SK-N-SH (cell line): Measurements from ENCODE around the gene FCHSD2. TPM values are rescaled to one million over a fixed set of nuclear protein-coding genes. Genes with fewer than 3 reads are reported as not detected.

Experiments used
- CTCF ChIA-PET: fragments of 300-600, 350-600 bp; formaldehyde crosslinking; extraction: SDS; loops from one replicate; lab custom pipeline; 2021; lab: Yijun Ruan, JAX
- POLR2A ChIA-PET: fragments of 350-600 bp; sonication (Branson Sonifier 250); formaldehyde crosslinking; extraction: SDS; loops from one replicate; lab custom pipeline; 2020; ENCODE audit warnings: antibody characterized with exemption, inconsistent platforms; lab: Yijun Ruan, JAX
- DNase-seq: peaks from one replicate; pipeline ENCODE4 v3.0.0; 2012
- H2AFZ ChIP-seq: fragments of 200-600 bp; sonication (generic); 2 replicates; pipeline ENCODE4 v1.8.1; 2016; ENCODE audit warnings: antibody characterized with exemption, mild to moderate bottlenecking, low read depth
- H3F3A ChIP-seq: fragments of 200-600 bp; sonication (generic); replicated peaks from 2 replicates; pipeline ENCODE3; 2016; ENCODE audit warnings: antibody characterized with exemption, mild to moderate bottlenecking; ENCODE audit not compliant: insufficient read depth
- H3K27ac ChIP-seq, 2 experiments: fragments of 200-500 bp in 1 of 2; fragments of 200-600 bp in 1 of 2; sonication (Bioruptor generic) in 1 of 2; sonication (generic), shearing (Covaris generic) in 1 of 2; 2 replicates each; pipeline versions ENCODE4 v1.5.1 to v1.6.1; 2014 to 2016; ENCODE audit warnings: low read depth in 2 of 2, inconsistent platforms in 1 of 2, low read length in 1 of 2, mild to moderate bottlenecking in 1 of 2, mixed read lengths in 1 of 2
- H3K27me3 ChIP-seq: fragments of 200-600 bp; sonication (generic), shearing (Covaris generic); 2 replicates; pipeline ENCODE4 v1.6.1; 2016; ENCODE audit warnings: mixed run types; ENCODE audit not compliant: insufficient read depth
- H3K36me3 ChIP-seq, 2 experiments: fragments of 200-500 bp in 1 of 2; fragments of 200-600 bp in 1 of 2; sonication (Bioruptor generic) in 1 of 2; sonication (generic) in 1 of 2; replicated peaks in 1 of 2; 2 replicates each; pipeline versions ENCODE3 to v1.5.1; 2014 to 2016; ENCODE audit warnings: low read length in 1 of 2, mild to moderate bottlenecking in 1 of 2; ENCODE audit not compliant: insufficient read depth in 2 of 2, control insufficient read depth in 1 of 2
- H3K4me1 ChIP-seq, 2 experiments: fragments of 200-500 bp in 1 of 2; fragments of 200-600 bp in 1 of 2; sonication (Bioruptor generic) in 1 of 2; sonication (generic), shearing (Covaris generic) in 1 of 2; 2 replicates each; pipeline versions ENCODE4 v1.5.1 to v1.6.1; 2014 to 2016; ENCODE audit warnings: low read depth in 1 of 2, low read length in 1 of 2, mixed run types in 1 of 2; ENCODE audit not compliant: insufficient read depth in 2 of 2, control insufficient read depth in 1 of 2
- H3K4me2 ChIP-seq: fragments of 200-600 bp; sonication (generic), shearing (Covaris generic); 2 replicates; pipeline ENCODE4 v1.6.1; 2017; ENCODE audit warnings: mixed run types
- H3K4me3 ChIP-seq, 2 experiments: fragments of 200-500 bp in 1 of 2; fragments of 200-600 bp in 1 of 2; sonication (Bioruptor generic) in 1 of 2; sonication (generic), shearing (Covaris generic) in 1 of 2; 2 replicates each; pipeline versions ENCODE4 v1.5.1 to v1.8.1; 2014 to 2016; ENCODE audit warnings: low read depth in 2 of 2, inconsistent platforms in 1 of 2, low read length in 1 of 2, mild to moderate bottlenecking in 1 of 2, mixed read lengths in 1 of 2, moderate library complexity in 1 of 2
- H3K79me2 ChIP-seq: fragments of 200-600 bp; sonication (generic); 2 replicates; pipeline ENCODE4 v1.8.1; 2017; ENCODE audit warnings: mild to moderate bottlenecking; ENCODE audit not compliant: insufficient read depth
- H3K9ac ChIP-seq: fragments of 200-600 bp; sonication (generic); 2 replicates; pipeline ENCODE4 v1.6.1; 2017; ENCODE audit warnings: mixed run types
- H3K9me2 ChIP-seq: fragments of 200-600 bp; sonication (generic); 2 replicates; pipeline ENCODE4 v1.6.1; 2017; ENCODE audit warnings: mixed run types
- H3K9me3 ChIP-seq: fragments of 200-600 bp; sonication (generic); 2 replicates; pipeline ENCODE4 v1.6.1; 2017; ENCODE audit warnings: mixed run types, mild to moderate bottlenecking, moderate library complexity
- H4K20me1 ChIP-seq: fragments of 200-600 bp; sonication (generic); 2 replicates; pipeline ENCODE4 v1.6.1; 2017; ENCODE audit warnings: mild to moderate bottlenecking, mixed run types; ENCODE audit not compliant: insufficient read depth
- ELF1 ChIP-seq: IDR thresholded peaks from 2 replicates; pipeline ENCODE4 v1.4.0; 2012
- EP300 ChIP-seq, 2 experiments: IDR thresholded peaks; 2 replicates each; pipeline versions ENCODE4 v1.4.0 to v1.6.1; 2012; ENCODE audit warnings: borderline replicate concordance in 1 of 2, low read depth in 1 of 2, low read length in 1 of 2
- EZH2phosphoT487 ChIP-seq: fragments of 200-600 bp; sonication (generic); IDR thresholded peaks from 2 replicates; pipeline ENCODE4 v1.6.1; 2017; ENCODE audit warnings: low read depth, mixed run types, mild to moderate bottlenecking, antibody characterized with exemption, moderate library complexity, borderline replicate concordance
- FOSL2 ChIP-seq: IDR thresholded peaks from 2 replicates; pipeline ENCODE4 v1.4.0; 2012; ENCODE audit warnings: low read depth, mild to moderate bottlenecking, moderate library complexity, borderline replicate concordance
- FOXJ3 ChIP-seq: sonication (generic); formaldehyde crosslinking; IDR thresholded peaks from 2 replicates; pipeline ENCODE4 v1.5.1; 2020; ENCODE audit warnings: mild to moderate bottlenecking, missing genetic modification reagents
- FOXM1 ChIP-seq: IDR thresholded peaks from 2 replicates; pipeline ENCODE4 v1.4.0; 2012; ENCODE audit warnings: low read depth, mild to moderate bottlenecking
- GABPA ChIP-seq: IDR thresholded peaks from 2 replicates; pipeline ENCODE4 v1.4.0; 2012; ENCODE audit warnings: low read depth, mild to moderate bottlenecking
- GATA2 ChIP-seq: sonication (generic); formaldehyde crosslinking; IDR thresholded peaks from 2 replicates; pipeline ENCODE4 v1.5.0; 2020; ENCODE audit warnings: mild to moderate bottlenecking, missing genetic modification reagents
- JUND ChIP-seq: IDR thresholded peaks from 2 replicates; pipeline ENCODE4 v1.4.0; 2012
- MXI1 ChIP-seq: IDR thresholded peaks from 2 replicates; pipeline ENCODE4 v1.6.1; 2012; ENCODE audit warnings: mild to moderate bottlenecking, low read depth, low read length, improper control_type of control experiment
- NRF1 ChIP-seq: IDR thresholded peaks from 2 replicates; pipeline ENCODE4 v1.6.1; 2012; ENCODE audit warnings: low read depth, mild to moderate bottlenecking, low read length
- POLR2AphosphoS5 ChIP-seq: IDR thresholded peaks from 2 replicates; pipeline ENCODE4 v1.6.1; 2012; ENCODE audit warnings: low read depth, low read length
- RAD21 ChIP-seq: IDR thresholded peaks from 2 replicates; pipeline ENCODE4 v1.6.1; 2012; ENCODE audit warnings: mild to moderate bottlenecking, low read length
- RFX5 ChIP-seq: IDR thresholded peaks from 2 replicates; pipeline ENCODE4 v1.6.1; 2012; ENCODE audit warnings: mild to moderate bottlenecking, improper control_type of control experiment, low read length
- SIN3A ChIP-seq: IDR thresholded peaks from 2 replicates; pipeline ENCODE4 v1.6.1; 2012; ENCODE audit warnings: low read depth, mild to moderate bottlenecking, low read length, moderate library complexity, borderline replicate concordance
- SMC3 ChIP-seq: IDR thresholded peaks from 2 replicates; pipeline ENCODE4 v1.6.1; 2012; ENCODE audit warnings: low read depth, low read length, improper control_type of control experiment
- TAF1 ChIP-seq: IDR thresholded peaks from 2 replicates; pipeline ENCODE4 v1.6.1; 2012; ENCODE audit warnings: low read depth, mild to moderate bottlenecking, low read length, moderate library complexity, borderline replicate concordance
- TEAD4 ChIP-seq: IDR thresholded peaks from 2 replicates; pipeline ENCODE4 v1.4.0; 2012; ENCODE audit warnings: mild to moderate bottlenecking, borderline replicate concordance; ENCODE audit not compliant: insufficient read depth
- WGBS: methylation state at CpG from one replicate; pipeline ENCODE4 v1.1.6; 2017; ENCODE audit warnings: low lambda C conversion rate; 5-methylcytosine and 5-hydroxymethylcytosine counted together
- polyA plus RNA-seq, 3 experiments: library from polyadenylated mRNA; depleted of rRNA; stranded (reverse); fragments of >200 nt; gene quantifications; 2 replicates each; pipeline ENCODE4 v1.2.3, GENCODE V29; 2012
- TF ChIP-seq, protein P1 (sequence below): fragments of 200-600 bp; sonication (generic); IDR thresholded peaks from 2 replicates; pipeline ENCODE4 v1.6.1; 2017; ENCODE audit warnings: antibody characterized with exemption, mild to moderate bottlenecking, moderate library complexity
- TF ChIP-seq, protein P2 (sequence below): IDR thresholded peaks from 2 replicates; pipeline ENCODE4 v1.4.0; 2012; ENCODE audit warnings: low read depth
- TF ChIP-seq, protein P3 (sequence below): IDR thresholded peaks from 2 replicates; pipeline ENCODE4 v1.4.0; 2012; ENCODE audit warnings: low read depth, borderline replicate concordance
- TF ChIP-seq, protein P4 (sequence below): fragments of 150-350 bp; IDR thresholded peaks from 2 replicates; pipeline ENCODE4 v1.6.1; 2017; ENCODE audit warnings: antibody characterized with exemption, low read length, low read depth, borderline replicate concordance
- TF ChIP-seq, protein P5 (sequence below): fragments of 150-350 bp; IDR thresholded peaks from 2 replicates; pipeline ENCODE4 v1.6.1; 2016; ENCODE audit warnings: mild to moderate bottlenecking, low read depth, low read length

The FCHSD2 gene
- polyA plus RNA-seq, 1 of the 3 experiments (the other 2 are of a cell fraction), result 10.4 TPM

DNA sequence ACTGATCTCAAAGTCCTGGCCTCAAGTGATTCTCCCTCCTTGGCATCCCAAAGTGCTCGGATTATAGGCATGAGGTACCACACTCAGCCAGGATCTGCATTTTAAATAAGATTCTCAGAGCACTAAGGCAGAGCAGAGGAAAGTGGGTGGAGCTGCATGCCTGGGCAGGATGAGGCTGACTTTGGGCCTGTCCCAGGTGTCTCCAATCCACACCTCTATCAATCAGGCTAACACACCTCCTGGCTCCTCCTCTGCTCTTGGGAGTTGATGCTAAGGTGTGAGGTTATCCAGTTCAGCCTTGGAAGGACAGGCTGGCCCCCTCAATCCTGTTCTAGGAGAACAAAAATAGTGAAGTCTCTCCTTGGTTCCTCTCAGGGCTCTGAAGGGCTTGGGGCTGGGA, 45.7 kb upstream of the FCHSD2 start:
- Histone ChIP-seq H3K4me1 (peaks cover 0 to 12% of the 10 kb centered on the region in 2 experiments; a peak in 3 of 4 replicates), H3K27ac (no peak overlapping the region), H3K4me2 (no peak overlapping the region), H3K9me3 (no peaks in the 10 kb centered on the region), H3K27me3 (no peaks in the 10 kb centered on the region), H3K4me3 (no peak overlapping the region), H3K9me2 (no peaks in the 10 kb centered on the region), H3K36me3 (no peaks in the 10 kb centered on the region), H3K79me2 (no peaks in the 10 kb centered on the region), H4K20me1 (no peaks in the 10 kb centered on the region), H3F3A (peaks cover 11% of the 10 kb centered on the region), H3K9ac (no peak overlapping the region), H2AFZ (no peak overlapping the region)
- DNase-seq, result no peak
- ChIA-PET POLR2A (no interaction called here), CTCF (interaction anchor here (1.2 to 7.9 kb wide), 5 partner anchors 10 to 357 kb away, joined by 3 to 109 read pairs (median 28); no protein-coding TSS in a partner anchor)
- TF ChIP-seq ELF1 (no peak), FOXM1 (no peak), GATA2 (CRISPR knock-in tag) (no peak)
- TF ChIP-seq, protein P1, sequence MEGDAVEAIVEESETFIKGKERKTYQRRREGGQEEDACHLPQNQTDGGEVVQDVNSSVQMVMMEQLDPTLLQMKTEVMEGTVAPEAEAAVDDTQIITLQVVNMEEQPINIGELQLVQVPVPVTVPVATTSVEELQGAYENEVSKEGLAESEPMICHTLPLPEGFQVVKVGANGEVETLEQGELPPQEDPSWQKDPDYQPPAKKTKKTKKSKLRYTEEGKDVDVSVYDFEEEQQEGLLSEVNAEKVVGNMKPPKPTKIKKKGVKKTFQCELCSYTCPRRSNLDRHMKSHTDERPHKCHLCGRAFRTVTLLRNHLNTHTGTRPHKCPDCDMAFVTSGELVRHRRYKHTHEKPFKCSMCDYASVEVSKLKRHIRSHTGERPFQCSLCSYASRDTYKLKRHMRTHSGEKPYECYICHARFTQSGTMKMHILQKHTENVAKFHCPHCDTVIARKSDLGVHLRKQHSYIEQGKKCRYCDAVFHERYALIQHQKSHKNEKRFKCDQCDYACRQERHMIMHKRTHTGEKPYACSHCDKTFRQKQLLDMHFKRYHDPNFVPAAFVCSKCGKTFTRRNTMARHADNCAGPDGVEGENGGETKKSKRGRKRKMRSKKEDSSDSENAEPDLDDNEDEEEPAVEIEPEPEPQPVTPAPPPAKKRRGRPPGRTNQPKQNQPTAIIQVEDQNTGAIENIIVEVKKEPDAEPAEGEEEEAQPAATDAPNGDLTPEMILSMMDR, result no peak
- TF ChIP-seq, protein P2, sequence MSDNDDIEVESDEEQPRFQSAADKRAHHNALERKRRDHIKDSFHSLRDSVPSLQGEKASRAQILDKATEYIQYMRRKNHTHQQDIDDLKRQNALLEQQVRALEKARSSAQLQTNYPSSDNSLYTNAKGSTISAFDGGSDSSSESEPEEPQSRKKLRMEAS, result no peak
- WGBS, result 100% methylated on average over 1 of the region's 1 CpG

DNA sequence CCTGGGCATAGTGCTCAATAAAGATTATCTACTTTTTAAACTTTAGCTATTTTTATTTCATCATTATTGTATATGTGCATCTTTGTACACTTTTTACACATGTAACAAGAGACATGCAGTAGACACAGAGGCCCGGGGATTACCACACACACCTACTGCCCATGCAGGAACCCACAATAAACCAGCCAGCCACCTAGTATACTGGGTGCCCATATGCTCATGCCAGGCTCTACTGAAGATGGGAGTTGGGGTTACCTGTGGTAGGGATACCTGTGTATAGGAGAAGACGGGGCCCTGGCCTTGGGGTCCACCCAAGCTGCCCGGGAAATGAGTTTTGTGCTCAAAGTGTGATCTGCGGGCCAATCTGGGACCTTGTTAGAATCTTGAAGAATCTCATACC, 44.8 kb upstream of the FCHSD2 start:
- no peak overlapping the region for H3K27ac ChIP-seq
- CTCF ChIA-PET, result interaction anchor here (0.8 to 7.9 kb wide), 12 partner anchors 26 to 462 kb away, joined by 3 to 109 read pairs (median 8); no protein-coding TSS in a partner anchor
- no peaks in the 10 kb centered on the region for H3K36me3 ChIP-seq
- H3K9ac ChIP-seq, result no peak overlapping the region
- no peak overlapping the region for H3K4me2 ChIP-seq
- no peaks in the 10 kb centered on the region for H3K79me2 ChIP-seq
- peaks cover 11% of the 10 kb centered on the region for H3F3A ChIP-seq
- TF ChIP-seq EP300 (IDR thresholded peaks at IDR 0.05; ENCODE audit: borderline replicate concordance in 1 of 2, low read depth in 1 of 2, low read length in 1 of 2) (no peak), FOXJ3 (CRISPR knock-in tag) (no peak), GABPA (no peak), NRF1 (no peak), MXI1 (no peak), EZH2phosphoT487 (no peak), SIN3A (no peak), JUND (no peak), TEAD4 (no peak), RAD21 (no peak), TAF1 (no peak), POLR2AphosphoS5 (no peak), SMC3 (no peak), RFX5 (no peak), FOSL2 (no peak)
- TF ChIP-seq, protein P3, sequence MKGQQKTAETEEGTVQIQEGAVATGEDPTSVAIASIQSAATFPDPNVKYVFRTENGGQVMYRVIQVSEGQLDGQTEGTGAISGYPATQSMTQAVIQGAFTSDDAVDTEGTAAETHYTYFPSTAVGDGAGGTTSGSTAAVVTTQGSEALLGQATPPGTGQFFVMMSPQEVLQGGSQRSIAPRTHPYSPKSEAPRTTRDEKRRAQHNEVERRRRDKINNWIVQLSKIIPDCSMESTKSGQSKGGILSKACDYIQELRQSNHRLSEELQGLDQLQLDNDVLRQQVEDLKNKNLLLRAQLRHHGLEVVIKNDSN, result no peak
- TF ChIP-seq, protein P4, sequence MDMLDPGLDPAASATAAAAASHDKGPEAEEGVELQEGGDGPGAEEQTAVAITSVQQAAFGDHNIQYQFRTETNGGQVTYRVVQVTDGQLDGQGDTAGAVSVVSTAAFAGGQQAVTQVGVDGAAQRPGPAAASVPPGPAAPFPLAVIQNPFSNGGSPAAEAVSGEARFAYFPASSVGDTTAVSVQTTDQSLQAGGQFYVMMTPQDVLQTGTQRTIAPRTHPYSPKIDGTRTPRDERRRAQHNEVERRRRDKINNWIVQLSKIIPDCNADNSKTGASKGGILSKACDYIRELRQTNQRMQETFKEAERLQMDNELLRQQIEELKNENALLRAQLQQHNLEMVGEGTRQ, result no peak
- TF ChIP-seq, protein P5, sequence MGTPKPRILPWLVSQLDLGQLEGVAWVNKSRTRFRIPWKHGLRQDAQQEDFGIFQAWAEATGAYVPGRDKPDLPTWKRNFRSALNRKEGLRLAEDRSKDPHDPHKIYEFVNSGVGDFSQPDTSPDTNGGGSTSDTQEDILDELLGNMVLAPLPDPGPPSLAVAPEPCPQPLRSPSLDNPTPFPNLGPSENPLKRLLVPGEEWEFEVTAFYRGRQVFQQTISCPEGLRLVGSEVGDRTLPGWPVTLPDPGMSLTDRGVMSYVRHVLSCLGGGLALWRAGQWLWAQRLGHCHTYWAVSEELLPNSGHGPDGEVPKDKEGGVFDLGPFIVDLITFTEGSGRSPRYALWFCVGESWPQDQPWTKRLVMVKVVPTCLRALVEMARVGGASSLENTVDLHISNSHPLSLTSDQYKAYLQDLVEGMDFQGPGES, result no peak
- no peaks in the 10 kb centered on the region for H3K9me2 ChIP-seq
- DNase-seq, result no peak
- H3K27me3 ChIP-seq, result no peaks in the 10 kb centered on the region
- POLR2A ChIA-PET, result no interaction called here
- peaks cover 0 to 12% of the 10 kb centered on the region in 2 experiments; a peak in 3 of 4 replicates for H3K4me1 ChIP-seq
- 59% methylated on average over 4 of the region's 4 CpGs for WGBS
- H3K9me3 ChIP-seq, result no peaks in the 10 kb centered on the region
- no peaks in the 10 kb centered on the region for H4K20me1 ChIP-seq
- no peak overlapping the region for H2AFZ ChIP-seq
- no peak overlapping the region for H3K4me3 ChIP-seq
